Natural killer cell (primary cell): ENCODE measurements around the gene CDK17. TPM values are rescaled to one million over a fixed set of nuclear protein-coding genes. Genes with fewer than 3 reads are reported as not detected.

Experiments used
- ATAC-seq, 3 donors: fragments of 150-1000 bp in 2 of 3; fragments of 200-7000 bp in 1 of 3; cut with Tn5 transposase; 1 replicate in 1 of 3; 2 replicates in 2 of 3; pipeline ENCODE4 v1.10.0; 2021; ENCODE audit warnings: mild to moderate bottlenecking in 2 of 3, moderate library complexity in 2 of 3
- DNase-seq, 2 donors: peaks; one replicate each; pipeline versions ENCODE4 v3.0.0 to v3.0.0-alpha.2; 2013 to 2021; ENCODE audit warnings: mixed read lengths in 1 of 2
- H3K27ac ChIP-seq: one replicate; pipeline ENCODE4 v1.5.1; 2013; ENCODE audit warnings: mild to moderate bottlenecking, low read length
- H3K27me3 ChIP-seq: one replicate; pipeline ENCODE4 v1.6.1; 2013; ENCODE audit warnings: low read length; ENCODE audit not compliant: control insufficient read depth, insufficient read depth
- H3K36me3 ChIP-seq: one replicate; pipeline ENCODE4 v1.6.1; 2013; ENCODE audit warnings: low read length; ENCODE audit not compliant: control insufficient read depth, insufficient read depth
- H3K4me1 ChIP-seq: one replicate; pipeline ENCODE4 v1.6.1; 2013; ENCODE audit warnings: low read length; ENCODE audit not compliant: control insufficient read depth, insufficient read depth
- H3K4me3 ChIP-seq: one replicate; pipeline ENCODE4 v1.5.1; 2013; ENCODE audit warnings: low read length
- H3K9me3 ChIP-seq: one replicate; pipeline ENCODE4 v1.6.1; 2013; ENCODE audit warnings: low read length; ENCODE audit not compliant: control insufficient read depth, insufficient read depth
- H3K27ac Mint-ChIP-seq, 2 donors: one replicate each; pipeline ENCODE4 v1.8.0; 2022; ENCODE audit warnings: mild to moderate bottlenecking in 2 of 2, mixed read lengths in 2 of 2, moderate library complexity in 1 of 2
- H3K27me3 Mint-ChIP-seq, 2 donors: one replicate each; pipeline ENCODE4 v1.8.0; 2022; ENCODE audit warnings: low read depth in 2 of 2, mixed read lengths in 2 of 2
- H3K36me3 Mint-ChIP-seq: one replicate; pipeline ENCODE4 v1.8.0; 2022; ENCODE audit warnings: mixed read lengths
- H3K4me1 Mint-ChIP-seq, 2 donors: one replicate each; pipeline ENCODE4 v1.8.0; 2022; ENCODE audit warnings: mixed read lengths in 2 of 2
- H3K4me3 Mint-ChIP-seq: one replicate; pipeline ENCODE4 v1.8.0; 2022; ENCODE audit warnings: mild to moderate bottlenecking, moderate library complexity, mixed read lengths
- H3K9me3 Mint-ChIP-seq, 2 donors: one replicate each; pipeline ENCODE4 v1.8.0; 2022; ENCODE audit warnings: mixed read lengths in 2 of 2
- WGBS: methylation state at CpG from one replicate; pipeline ENCODE4 v1.1.7; 2013; ENCODE audit warnings: missing lambda C conversion rate; ENCODE audit not compliant: insufficient coverage; 5-methylcytosine and 5-hydroxymethylcytosine counted together
- intact Hi-C: fragments of 100-400 bp; cut with micrococcal nuclease; formaldehyde crosslinking; loops from one replicate; pipeline ENCODE4 v1.14.2; 2022
- total RNA-seq, 4 donors: library from RNA; stranded (reverse); fragments of 120-200 nt in 1 of 4; gene quantifications; one replicate each; pipeline versions ENCODE4 v1.2.3 to v1.2.4, GENCODE V29; 2013 to 2022
- TF ChIP-seq, protein P1 (sequence below): fragments of 200-600 bp; IDR thresholded peaks from one replicate; pipeline ENCODE4 v1.8.0; 2022; ENCODE audit warnings: antibody characterized with exemption

CDK17 gene
- total RNA-seq, 3 donors from 2014 or later (not counting 1 experiment from before 2014, with no cell fraction given) = 199 to 234 (median 232) TPM

DNA sequence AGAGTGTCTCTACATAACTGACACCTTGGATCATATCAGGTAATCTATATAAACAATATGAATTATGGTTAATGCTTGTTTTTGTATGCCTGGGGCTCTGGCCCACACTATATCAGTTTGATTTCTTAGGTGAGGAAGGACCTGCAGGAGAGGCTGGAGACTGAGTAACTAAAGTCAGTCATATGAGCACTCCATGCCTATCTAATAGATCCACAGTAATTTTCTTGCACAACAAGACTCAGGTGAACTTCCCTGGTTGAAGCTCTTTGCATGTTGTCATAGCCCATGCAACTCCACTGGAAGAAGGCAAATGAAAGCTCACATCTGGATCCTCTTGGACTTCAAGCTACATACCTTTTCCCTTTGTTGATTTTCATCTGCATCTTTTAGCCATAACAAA, 62.3 kb downstream of the CDK17 start:
- Histone ChIP-seq H3K4me1 (peaks cover 9% of the 10 kb centered on the region), H3K4me3 (no peak overlapping the region), H3K36me3 (peaks cover 7% of the 10 kb centered on the region), H3K27me3 (no peaks in the 10 kb centered on the region), H3K9me3 (peaks cover 4% of the 10 kb centered on the region), H3K27ac (no peak overlapping the region)
- TF ChIP-seq, protein P1, sequence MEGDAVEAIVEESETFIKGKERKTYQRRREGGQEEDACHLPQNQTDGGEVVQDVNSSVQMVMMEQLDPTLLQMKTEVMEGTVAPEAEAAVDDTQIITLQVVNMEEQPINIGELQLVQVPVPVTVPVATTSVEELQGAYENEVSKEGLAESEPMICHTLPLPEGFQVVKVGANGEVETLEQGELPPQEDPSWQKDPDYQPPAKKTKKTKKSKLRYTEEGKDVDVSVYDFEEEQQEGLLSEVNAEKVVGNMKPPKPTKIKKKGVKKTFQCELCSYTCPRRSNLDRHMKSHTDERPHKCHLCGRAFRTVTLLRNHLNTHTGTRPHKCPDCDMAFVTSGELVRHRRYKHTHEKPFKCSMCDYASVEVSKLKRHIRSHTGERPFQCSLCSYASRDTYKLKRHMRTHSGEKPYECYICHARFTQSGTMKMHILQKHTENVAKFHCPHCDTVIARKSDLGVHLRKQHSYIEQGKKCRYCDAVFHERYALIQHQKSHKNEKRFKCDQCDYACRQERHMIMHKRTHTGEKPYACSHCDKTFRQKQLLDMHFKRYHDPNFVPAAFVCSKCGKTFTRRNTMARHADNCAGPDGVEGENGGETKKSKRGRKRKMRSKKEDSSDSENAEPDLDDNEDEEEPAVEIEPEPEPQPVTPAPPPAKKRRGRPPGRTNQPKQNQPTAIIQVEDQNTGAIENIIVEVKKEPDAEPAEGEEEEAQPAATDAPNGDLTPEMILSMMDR = no peak
- no peak overlapping the region for H3K4me3 Mint-ChIP-seq
- peaks cover 8% of the 10 kb centered on the region for H3K36me3 Mint-ChIP-seq
- H3K4me1 Mint-ChIP-seq = peaks cover 58 to 69% of the 10 kb centered on the region in 2 donors
- H3K27ac Mint-ChIP-seq = no peak overlapping the region
- H3K27me3 Mint-ChIP-seq = no peaks in the 10 kb centered on the region
- no peak for ATAC-seq
- no peak for DNase-seq
- peaks cover 0 to 3% of the 10 kb centered on the region in 2 donors for H3K9me3 Mint-ChIP-seq
- intact Hi-C loops = loop anchor here (5.0 kb wide), 1 partner anchor 36 kb away; no protein-coding TSS in a partner anchor

DNA sequence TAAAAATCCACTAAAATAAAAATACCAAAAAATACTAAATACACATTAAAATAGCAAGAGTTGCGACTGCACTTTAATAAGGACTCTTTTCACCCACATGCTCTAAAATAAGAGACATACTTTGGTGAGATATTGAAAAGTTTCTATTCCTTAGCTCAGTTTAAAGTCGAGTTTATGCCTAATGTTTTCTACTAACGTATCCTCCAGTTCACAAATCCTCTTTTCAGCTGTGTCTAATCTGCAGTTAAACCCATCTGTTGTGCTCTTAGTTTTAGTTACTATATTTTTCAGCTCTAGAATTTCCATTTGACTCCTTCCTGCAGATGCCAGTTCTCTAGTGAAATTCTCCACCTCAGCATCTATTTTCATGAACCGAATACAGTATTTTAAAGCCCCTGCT, 63.8 kb downstream of the CDK17 start:
- H3K9me3 Mint-ChIP-seq = peaks cover 0 to 3% of the 10 kb centered on the region in 2 donors
- Histone ChIP-seq H3K27me3 (no peaks in the 10 kb centered on the region), H3K9me3 (peaks cover 4% of the 10 kb centered on the region), H3K4me3 (no peak overlapping the region), H3K4me1 (no peaks in the 10 kb centered on the region), H3K27ac (no peak overlapping the region), H3K36me3 (peaks cover 12% of the 10 kb centered on the region)
- ATAC-seq (no peak), DNase-seq (no peak)
- intact Hi-C loops = loop anchor here (5.0 kb wide), 1 partner anchor 34 kb away; no protein-coding TSS in a partner anchor
- peak overlapping the region in 1 of 2 donors; percentile 71 for H3K27ac Mint-ChIP-seq
- H3K4me3 Mint-ChIP-seq = peak overlapping the region; percentile 38
- H3K27me3 Mint-ChIP-seq = no peaks in the 10 kb centered on the region
- TF ChIP-seq, protein P1 = no peak
- 95% methylated on average over 3 of the region's 4 CpGs for WGBS
- H3K4me1 Mint-ChIP-seq = peaks cover 53 to 66% of the 10 kb centered on the region in 2 donors
- H3K36me3 Mint-ChIP-seq = peaks cover 8% of the 10 kb centered on the region

DNA sequence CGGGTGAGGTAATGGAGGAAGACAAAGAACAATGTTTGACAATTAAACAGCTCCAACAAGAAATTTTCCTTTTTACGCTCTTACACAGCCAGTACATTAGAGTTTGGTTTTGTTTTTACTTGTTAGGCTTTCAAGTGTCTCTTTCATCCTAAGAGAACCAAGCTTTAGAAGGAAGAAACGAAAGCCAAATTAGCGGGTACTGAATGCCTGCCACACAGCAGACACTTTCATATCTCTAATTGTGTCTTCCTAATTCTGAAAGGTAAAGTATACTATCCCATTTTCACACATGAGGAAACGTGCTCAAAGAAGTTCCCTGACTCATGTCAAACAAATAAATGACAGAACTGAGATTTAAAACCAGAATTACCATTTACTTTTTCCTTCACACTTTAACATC, 65.0 kb downstream of the CDK17 start:
- H3K9me3 Mint-ChIP-seq = peaks cover 0 to 3% of the 10 kb centered on the region in 2 donors
- H3K4me3 Mint-ChIP-seq = no peak overlapping the region
- peaks cover 4% of the 10 kb centered on the region for H3K9me3 ChIP-seq
- no peak for ATAC-seq
- TF ChIP-seq, protein P1 = no peak
- H3K36me3 Mint-ChIP-seq = peaks cover 8% of the 10 kb centered on the region
- intact Hi-C loops = loop anchor here (5.0 kb wide), 1 partner anchor 33 kb away; no protein-coding TSS in a partner anchor
- no peaks in the 10 kb centered on the region for H3K27me3 ChIP-seq
- peak in 1 of 2 donors; percentile 34 for DNase-seq
- no peak overlapping the region for H3K4me3 ChIP-seq
- H3K27ac ChIP-seq = no peak overlapping the region
- no peaks in the 10 kb centered on the region for H3K4me1 ChIP-seq
- no peak overlapping the region for H3K27ac Mint-ChIP-seq
- H3K27me3 Mint-ChIP-seq = no peaks in the 10 kb centered on the region
- H3K4me1 Mint-ChIP-seq = peaks cover 48 to 57% of the 10 kb centered on the region in 2 donors
- H3K36me3 ChIP-seq = peaks cover 18% of the 10 kb centered on the region
- 57% methylated on average over 3 of the region's 5 CpGs for WGBS

DNA sequence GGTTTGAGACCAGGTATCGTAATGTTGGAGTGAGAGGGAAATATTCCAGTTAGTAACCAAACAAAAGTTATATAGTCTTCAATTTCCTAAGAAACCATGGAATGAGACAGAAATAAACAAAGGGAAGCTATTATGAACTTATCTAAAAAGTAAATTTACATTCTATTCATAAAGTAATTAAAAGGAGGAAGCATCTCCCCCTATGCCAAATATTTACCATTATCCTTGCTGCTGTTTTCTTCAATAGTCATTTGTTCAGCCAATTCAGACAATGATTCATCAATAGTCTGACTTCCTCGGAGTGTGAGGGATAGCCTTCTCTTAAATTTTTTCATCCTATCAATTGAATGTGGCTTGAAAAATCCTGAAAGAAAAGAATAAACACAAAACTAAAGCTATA, 65.7 kb downstream of the CDK17 start:
- no peak overlapping the region for H3K27ac ChIP-seq
- no peaks in the 10 kb centered on the region for H3K27me3 ChIP-seq
- peaks cover 8% of the 10 kb centered on the region for H3K36me3 Mint-ChIP-seq
- intact Hi-C loops = no loop called here
- ATAC-seq (no peak), DNase-seq (no peak)
- H3K4me3 ChIP-seq = no peak overlapping the region
- H3K9me3 Mint-ChIP-seq = peaks cover 0 to 3% of the 10 kb centered on the region in 2 donors
- TF ChIP-seq, protein P1 = no peak
- H3K4me1 ChIP-seq = no peaks in the 10 kb centered on the region
- no peak overlapping the region for H3K27ac Mint-ChIP-seq
- peaks cover 22% of the 10 kb centered on the region for H3K36me3 ChIP-seq
- no peaks in the 10 kb centered on the region for H3K27me3 Mint-ChIP-seq
- H3K4me1 Mint-ChIP-seq = peaks cover 50 to 59% of the 10 kb centered on the region in 2 donors
- H3K4me3 Mint-ChIP-seq = no peak overlapping the region
- peaks cover 4% of the 10 kb centered on the region for H3K9me3 ChIP-seq
- 80% methylated on average over 1 of the region's 2 CpGs for WGBS
